B cell (primary cell): ENCODE results near the gene CFAP74. TPM values are rescaled to one million over a fixed set of nuclear protein-coding genes. Genes with fewer than 3 reads are reported as not detected.

Experiments used
- ATAC-seq: fragments of 200-7000 bp; cut with Tn5 transposase; one replicate; pipeline ENCODE4 v1.10.0; 2021; ENCODE audit warnings: low read depth, mild to moderate bottlenecking, moderate number of reproducible peaks, moderate library complexity
- CTCF ChIA-PET: fragments of 350-600 bp; sonication (Branson Sonifier 250); formaldehyde crosslinking; loops from one replicate; lab custom pipeline; 2021; ENCODE audit warnings: antibody characterized with exemption, inconsistent platforms; lab: Charles Lee
- POLR2A ChIA-PET: fragments of 350-600 bp; sonication (Branson Sonifier 250); formaldehyde crosslinking; loops from one replicate; lab custom pipeline; 2021; ENCODE audit warnings: antibody characterized with exemption; lab: Charles Lee
- DNase-seq: peaks from one replicate; pipeline ENCODE4 v3.0.0; 2013
- H2AFZ ChIP-seq: 2 replicates; pipeline ENCODE4 v1.6.1; 2012; ENCODE audit warnings: mild to moderate bottlenecking, low read depth, low read length; ENCODE audit not compliant: insufficient read depth, poor library complexity, severe bottlenecking
- H3K27ac ChIP-seq, 2 donors: 1 replicate in 1 of 2; 2 replicates in 1 of 2; pipeline ENCODE4 v1.5.1; 2012 to 2013; ENCODE audit warnings: low read length in 2 of 2, mild to moderate bottlenecking in 2 of 2, moderate library complexity in 1 of 2
- H3K27me3 ChIP-seq, 4 experiments: fragments of 200-600 bp in 1 of 4; sonication (generic) in 1 of 4; replicated peaks in 1 of 4; 1 replicate in 2 of 4; 2 replicates in 2 of 4; pipeline versions ENCODE4 v1.6.1 to v1.7.0; 2013 to 2016; ENCODE audit warnings: low read length in 3 of 4, mild to moderate bottlenecking in 2 of 4, mixed read lengths in 1 of 4, moderate library complexity in 1 of 4; ENCODE audit not compliant: insufficient read depth in 4 of 4, control insufficient read depth in 3 of 4; ENCODE audit errors: control extremely low read depth in 1 of 4
- H3K36me3 ChIP-seq, 2 experiments: replicated peaks in 1 of 2; 1 replicate in 1 of 2; 2 replicates in 1 of 2; pipeline versions ENCODE4 v1.6.1 to v1.7.1; 2013; ENCODE audit warnings: low read length in 1 of 2; ENCODE audit not compliant: insufficient read depth in 2 of 2, control insufficient read depth in 1 of 2; ENCODE audit errors: control extremely low read depth in 1 of 2, extremely low read depth in 1 of 2
- H3K4me1 ChIP-seq, 2 donors: fragments of 200-600 bp in 1 of 2; sonication (generic) in 1 of 2; 1 replicate in 1 of 2; 2 replicates in 1 of 2; pipeline versions ENCODE4 v1.5.1 to v1.6.1; 2013 to 2017; ENCODE audit warnings: low read length in 2 of 2; ENCODE audit not compliant: control insufficient read depth in 2 of 2, insufficient read depth in 2 of 2
- H3K4me2 ChIP-seq: replicated peaks from 2 replicates; pipeline ENCODE3; 2012; ENCODE audit warnings: mild to moderate bottlenecking, low read depth, low read length; ENCODE audit not compliant: poor library complexity, severe bottlenecking
- H3K4me3 ChIP-seq, 5 experiments: fragments of 200-600 bp in 1 of 5; sonication (generic) in 1 of 5; 1 replicate in 3 of 5; 2 replicates in 2 of 5; pipeline versions ENCODE4 v1.5.1 to v1.7.0; 2011 to 2016; ENCODE audit warnings: low read length in 4 of 5, mild to moderate bottlenecking in 4 of 5, low read depth in 2 of 5, control low read depth in 1 of 5, moderate library complexity in 1 of 5; ENCODE audit not compliant: insufficient read depth in 1 of 5; ENCODE audit errors: control extremely low read depth in 1 of 5, extremely low read depth in 1 of 5
- H3K79me2 ChIP-seq: fragments of 200-600 bp; sonication (generic); one replicate; pipeline ENCODE4 v1.6.0; 2016; ENCODE audit warnings: low read length; ENCODE audit not compliant: control insufficient read depth, insufficient read depth
- H3K9ac ChIP-seq: fragments of 200-600 bp; sonication (generic); 2 replicates; pipeline ENCODE4 v1.6.1; 2017; ENCODE audit warnings: mild to moderate bottlenecking, low read length, moderate library complexity
- H3K9me3 ChIP-seq, 3 donors: one replicate each; pipeline versions ENCODE4 v1.6.1 to v1.7.1; 2013; ENCODE audit warnings: low read length in 2 of 3; ENCODE audit not compliant: control insufficient read depth in 2 of 3, insufficient read depth in 1 of 3; ENCODE audit errors: control extremely low read depth in 1 of 3
- H4K20me1 ChIP-seq: 2 replicates; pipeline ENCODE4 v1.6.0; 2012; ENCODE audit warnings: mild to moderate bottlenecking, low read length; ENCODE audit not compliant: insufficient read depth, control insufficient read depth, poor library complexity, severe bottlenecking
- H3K27ac Mint-ChIP-seq: one replicate; pipeline ENCODE4 v1.8.0; 2021; ENCODE audit warnings: mixed read lengths
- H3K27me3 Mint-ChIP-seq: one replicate; pipeline ENCODE4 v1.8.0; 2021; ENCODE audit warnings: mixed read lengths
- H3K4me1 Mint-ChIP-seq: one replicate; pipeline ENCODE4 v1.8.0; 2021; ENCODE audit warnings: mixed read lengths
- H3K4me3 Mint-ChIP-seq: one replicate; pipeline ENCODE4 v1.8.0; 2021; ENCODE audit warnings: mixed read lengths
- H3K9me3 Mint-ChIP-seq: one replicate; pipeline ENCODE4 v1.8.0; 2022; ENCODE audit warnings: mixed read lengths; ENCODE audit not compliant: insufficient read depth
- CTCF ChIP-seq: fragments of 200-600 bp; IDR thresholded peaks from one replicate; pipeline ENCODE4 v1.8.0; 2022; ENCODE audit warnings: antibody characterized with exemption, mild to moderate bottlenecking
- EZH2 ChIP-seq: IDR thresholded peaks from 2 replicates; pipeline ENCODE4 v1.6.1; 2012; ENCODE audit warnings: borderline replicate concordance, low read depth, mild to moderate bottlenecking, moderate library complexity, low read length; ENCODE audit not compliant: insufficient read depth, poor library complexity, severe bottlenecking
- WGBS: methylation state at CpG from one replicate; pipeline ENCODE4 v1.1.5; 2013; ENCODE audit warnings: missing lambda C conversion rate; ENCODE audit not compliant: insufficient coverage; 5-methylcytosine and 5-hydroxymethylcytosine counted together
- intact Hi-C: fragments of 100-400 bp; cut with micrococcal nuclease; formaldehyde crosslinking; loops from one replicate; pipeline ENCODE4 v1.10.0; 2022
- polyA plus RNA-seq: library from polyadenylated mRNA; depleted of rRNA; stranded (reverse); fragments of >200 nt; gene quantifications from 2 replicates; pipeline ENCODE4 v1.2.3, GENCODE V29; 2012
- total RNA-seq, 2 donors: library from RNA; stranded (reverse); fragments of 120-200 nt in 1 of 2; gene quantifications; 1 replicate in 1 of 2; 2 replicates in 1 of 2; pipeline versions ENCODE4 v1.2.3 to v1.2.4, GENCODE V29; 2013 to 2022

CFAP74 gene
- total and polyA plus RNA-seq, 2 donors (not counting 1 experiment from before 2014, with no cell fraction given): not detected

DNA sequence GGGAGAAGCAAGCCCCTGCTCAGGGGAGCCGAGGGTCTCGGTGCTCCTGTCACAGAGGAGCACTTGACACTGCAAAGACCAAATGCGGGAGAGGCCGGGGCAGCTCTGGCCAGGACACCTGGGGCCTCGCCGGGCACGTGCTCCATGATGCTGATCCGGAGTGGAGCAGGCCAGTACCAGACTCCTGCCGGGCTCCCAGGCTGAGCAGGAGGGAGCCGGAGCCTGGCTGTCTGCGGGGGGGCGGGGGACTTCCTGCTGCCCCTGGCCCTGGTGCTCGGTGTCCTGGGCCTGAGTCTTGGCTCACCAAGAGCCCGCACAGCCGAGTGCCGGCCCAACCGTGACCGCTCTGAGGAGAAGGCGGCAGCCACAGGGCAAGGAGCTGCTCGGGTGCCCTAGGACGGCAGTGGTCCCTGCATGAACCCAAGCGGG is 46.0 kb downstream of the CFAP74 start:
- no peak overlapping the region for H3K4me3 Mint-ChIP-seq
- no peaks in the 10 kb centered on the region for H4K20me1 ChIP-seq
- intact Hi-C loops: no loop called here
- no peaks in the 10 kb centered on the region for H3K79me2 ChIP-seq
- TF ChIP-seq EZH2 (no peak), CTCF (no peak)
- no peaks in the 10 kb centered on the region for H3K36me3 ChIP-seq
- peaks cover 0 to 33% (median 1%) of the 10 kb centered on the region in 4 experiments for H3K27me3 ChIP-seq
- H2AFZ ChIP-seq: no peak overlapping the region
- ATAC-seq: no peak
- POLR2A ChIA-PET: no interaction called here
- no peak for DNase-seq
- no peaks in the 10 kb centered on the region for H3K9me3 Mint-ChIP-seq
- H3K4me3 ChIP-seq: no peak overlapping the region
- no peak overlapping the region for H3K27ac ChIP-seq
- CTCF ChIA-PET: no interaction called here
- WGBS: 90% methylated on average over 19 of the region's 22 CpGs
- H3K9me3 ChIP-seq: peaks cover 0 to 7% (median 0%) of the 10 kb centered on the region in 3 donors
- no peaks in the 10 kb centered on the region for H3K4me1 Mint-ChIP-seq
- no peak overlapping the region for H3K27ac Mint-ChIP-seq
- H3K9ac ChIP-seq: no peak overlapping the region
- no peak overlapping the region for H3K4me2 ChIP-seq
- peaks cover 28% of the 10 kb centered on the region for H3K27me3 Mint-ChIP-seq
- H3K4me1 ChIP-seq: no peaks in the 10 kb centered on the region

GRCh38 chr1:1956586-1957532 is 46.7 kb downstream of the CFAP74 start:
- H3K4me1 ChIP-seq: no peaks in the 10 kb centered on the region
- no peak overlapping the region for H3K9ac ChIP-seq
- H3K79me2 ChIP-seq: no peaks in the 10 kb centered on the region
- Mint-ChIP-seq H3K4me3 (no peak overlapping the region), H3K4me1 (no peaks in the 10 kb centered on the region), H3K9me3 (no peaks in the 10 kb centered on the region), H3K27me3 (peaks cover 34% of the 10 kb centered on the region), H3K27ac (no peak overlapping the region)
- no peak overlapping the region for H3K4me3 ChIP-seq
- H3K27me3 ChIP-seq: peaks cover 0 to 33% (median 1%) of the 10 kb centered on the region in 4 experiments
- CTCF ChIA-PET: no interaction called here
- no peak overlapping the region for H2AFZ ChIP-seq
- no peak overlapping the region for H3K27ac ChIP-seq
- no peak for ATAC-seq
- TF ChIP-seq CTCF: no peak
- TF ChIP-seq EZH2: no peak
- H3K4me2 ChIP-seq: no peak overlapping the region
- 90% methylated on average over 38 of the region's 38 CpGs for WGBS
- intact Hi-C loops: no loop called here
- POLR2A ChIA-PET: no interaction called here
- no peaks in the 10 kb centered on the region for H3K36me3 ChIP-seq
- H3K9me3 ChIP-seq: peaks cover 0 to 9% (median 0%) of the 10 kb centered on the region in 3 donors
- no peaks in the 10 kb centered on the region for H4K20me1 ChIP-seq
- no peak for DNase-seq
